K562 (cell line): ENCODE data around the gene PSMC3IP. TPM values are rescaled to one million over a fixed set of nuclear protein-coding genes. Genes with fewer than 3 reads are reported as not detected.

Experiments
- CCNT2 ChIP-seq: IDR thresholded peaks from 2 replicates; pipeline ENCODE4 v1.6.1; 2011; ENCODE audit warnings: borderline replicate concordance, low read depth, mild to moderate bottlenecking, moderate library complexity, mixed read lengths, low read length; ENCODE audit not compliant: insufficient read length; ENCODE audit errors: extremely low read depth
- LARP7 ChIP-seq: fragments of 450-650 bp; IDR thresholded peaks from 2 replicates; pipeline ENCODE4 v1.6.1; 2016
- MLX ChIP-seq, 2 experiments: fragments of 450-650 bp in 1 of 2; sonication (generic) in 1 of 2; formaldehyde crosslinking; conservative IDR thresholded peaks; 2 replicates each; pipeline versions ENCODE4 v1.4.0 to v1.8.1; 2020 to 2022; ENCODE audit warnings: mild to moderate bottlenecking in 1 of 2, missing genetic modification reagents in 1 of 2
- PHB ChIP-seq: fragments of 250-450 bp; sonication (Bioruptor Pico); IDR thresholded peaks from 2 replicates; pipeline ENCODE4 v1.5.0; 2021
- POLR2G ChIP-seq: fragments of 200-400 bp; formaldehyde crosslinking; IDR thresholded peaks from 2 replicates; pipeline ENCODE4 v1.6.1; 2017; ENCODE audit warnings: low read depth, mild to moderate bottlenecking, antibody characterized with exemption, low read length, moderate library complexity
- SAFB2 ChIP-seq: fragments of 200-400 bp; formaldehyde crosslinking; IDR thresholded peaks from 2 replicates; pipeline ENCODE4 v1.6.1; 2018; ENCODE audit warnings: borderline replicate concordance, low read length, low read depth, moderate library complexity; ENCODE audit not compliant: severe bottlenecking
- SMARCA4 ChIP-seq: fragments of 450-650 bp; IDR thresholded peaks from 2 replicates; pipeline ENCODE4 v1.6.1; 2016
- SREBF1 ChIP-seq: fragments of 150-350 bp; IDR thresholded peaks from 2 replicates; pipeline ENCODE4 v1.6.1; 2014; ENCODE audit warnings: antibody characterized with exemption, low read depth, low read length, borderline replicate concordance
- SRF ChIP-seq, 2 experiments: fragments of 250-450, 450-650 bp in 1 of 2; sonication (Bioruptor Pico) in 1 of 2; sonication (generic) in 1 of 2; formaldehyde crosslinking; IDR thresholded peaks; 2 replicates each; pipeline versions ENCODE4 v1.5.0 to v1.5.1; 2020 to 2022; ENCODE audit warnings: mild to moderate bottlenecking in 1 of 2, missing genetic modification reagents in 1 of 2
- ZBTB43 ChIP-seq: sonication (generic); formaldehyde crosslinking; IDR thresholded peaks from 2 replicates; pipeline ENCODE4 v1.8.0; 2023; ENCODE audit warnings: mild to moderate bottlenecking, missing genetic modification reagents
- polyA plus RNA-seq, 8 experiments: library from polyadenylated mRNA; depleted of rRNA in 4 of 8; stranded (reverse) in 5 of 8; unstranded in 3 of 8; fragments of >200 nt; fragmentation: Nextera tagmentation in 2 of 8; fragmentation: Illumina TruSeq in 1 of 8; extraction: Ambion mirVana in 2 of 8; extraction: Trizol in 1 of 8; gene quantifications; 2 replicates each; pipeline versions ENCODE4 v1.2.1 to v1.2.3, GENCODE V29; 2011 to 2014; ENCODE audit warnings: inconsistent platforms in 1 of 8, missing spikeins in 1 of 8
- total RNA-seq, 7 experiments: library from RNA; depleted of rRNA in 6 of 7; stranded (reverse); fragments of >200 nt in 6 of 7; fragmentation: Illumina TruSeq in 2 of 7; extraction: Trizol in 2 of 7; gene quantifications; 2 replicates each; pipeline versions ENCODE4 v1.2.1 to v1.2.3, GENCODE V29; 2011 to 2021; ENCODE audit warnings: low replicate concordance in 1 of 7
- TF ChIP-seq, protein P1 (sequence below), 2 experiments: IDR thresholded peaks in 1 of 2; conservative IDR thresholded peaks in 1 of 2; 2 replicates each; pipeline ENCODE4 v1.6.1; 2016; ENCODE audit warnings: low read depth in 2 of 2, mild to moderate bottlenecking in 1 of 2, missing compliant biosample characterization in 1 of 2, missing genetic modification characterization in 1 of 2, moderate library complexity in 1 of 2
- TF ChIP-seq, protein P2 (sequence below), 2 experiments: fragments of 450-650 bp; formaldehyde crosslinking in 1 of 2; IDR thresholded peaks; 2 replicates each; pipeline versions ENCODE4 v1.4.0 to v1.6.1; 2014 to 2020; ENCODE audit warnings: mild to moderate bottlenecking in 2 of 2, borderline replicate concordance in 1 of 2, low read depth in 1 of 2

PSMC3IP gene
- total and polyA plus RNA-seq, 9 of the 15 experiments (the other 6 are each of a cell fraction or from before 2014, with no cell fraction given): 13.8 to 65.6 (median 32.8) TPM

DNA sequence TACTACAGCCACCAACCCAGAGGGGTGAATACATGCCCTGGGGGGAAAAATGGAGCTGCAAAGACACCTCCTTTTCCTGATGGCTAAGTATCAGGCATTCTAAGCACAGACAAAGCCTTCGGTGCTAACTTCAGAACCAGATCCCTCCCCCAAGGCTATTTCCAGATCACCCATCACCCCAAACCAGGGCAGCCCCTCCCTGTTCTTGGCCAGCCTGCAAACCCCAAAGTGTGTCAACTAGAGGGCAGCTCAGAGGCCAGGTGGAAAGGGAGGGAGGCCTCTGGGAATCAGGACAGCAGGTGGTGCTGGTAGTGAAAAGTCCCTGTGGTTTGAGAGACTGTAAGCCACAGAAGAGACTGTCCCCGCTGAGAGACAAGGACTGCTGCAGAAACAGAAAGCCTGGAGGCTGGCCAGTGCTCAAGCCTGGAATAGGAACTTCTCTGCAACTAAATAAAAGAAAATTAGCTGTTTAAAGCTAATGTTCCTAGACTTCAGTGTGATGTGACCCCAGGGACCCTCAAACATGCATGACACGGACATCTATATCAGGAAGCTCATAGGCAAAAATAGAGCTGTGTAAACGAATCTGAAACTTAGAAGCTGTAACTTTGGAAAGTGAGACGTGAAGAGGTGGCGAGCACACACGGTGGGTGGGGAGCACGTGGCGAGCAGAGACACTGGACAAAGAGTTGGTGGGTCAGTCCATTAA, 41.1 kb upstream of the PSMC3IP start (continued):
- TF ChIP-seq LARP7 (no peak), POLR2G (no peak), ZBTB43 (CRISPR knock-in tag) (no peak), PHB (CRISPR knock-in tag) (no peak), SMARCA4 (no peak), SAFB2 (no peak), SRF (CRISPR knock-in tag; IDR thresholded peaks at IDR 0.05) (0 out of 4 replicates have a peak, but pooled peaks of 1 of the 2 experiments have one; percentile 48), SREBF1 (no peak), CCNT2 (no peak), MLX (CRISPR knock-in tag; conservative IDR thresholded peaks at IDR 0.05) (no peak)
- TF ChIP-seq, protein P1, sequence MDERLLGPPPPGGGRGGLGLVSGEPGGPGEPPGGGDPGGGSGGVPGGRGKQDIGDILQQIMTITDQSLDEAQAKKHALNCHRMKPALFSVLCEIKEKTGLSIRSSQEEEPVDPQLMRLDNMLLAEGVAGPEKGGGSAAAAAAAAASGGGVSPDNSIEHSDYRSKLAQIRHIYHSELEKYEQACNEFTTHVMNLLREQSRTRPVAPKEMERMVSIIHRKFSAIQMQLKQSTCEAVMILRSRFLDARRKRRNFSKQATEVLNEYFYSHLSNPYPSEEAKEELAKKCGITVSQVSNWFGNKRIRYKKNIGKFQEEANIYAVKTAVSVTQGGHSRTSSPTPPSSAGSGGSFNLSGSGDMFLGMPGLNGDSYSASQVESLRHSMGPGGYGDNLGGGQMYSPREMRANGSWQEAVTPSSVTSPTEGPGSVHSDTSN (CRISPR knock-in tag; IDR thresholded peaks at IDR 0.05; ENCODE audit: low read depth): no peak
- TF ChIP-seq, protein P1 (tag; conservative IDR thresholded peaks at IDR 0.05; ENCODE audit: low read depth): no peak
- TF ChIP-seq, protein P2, sequence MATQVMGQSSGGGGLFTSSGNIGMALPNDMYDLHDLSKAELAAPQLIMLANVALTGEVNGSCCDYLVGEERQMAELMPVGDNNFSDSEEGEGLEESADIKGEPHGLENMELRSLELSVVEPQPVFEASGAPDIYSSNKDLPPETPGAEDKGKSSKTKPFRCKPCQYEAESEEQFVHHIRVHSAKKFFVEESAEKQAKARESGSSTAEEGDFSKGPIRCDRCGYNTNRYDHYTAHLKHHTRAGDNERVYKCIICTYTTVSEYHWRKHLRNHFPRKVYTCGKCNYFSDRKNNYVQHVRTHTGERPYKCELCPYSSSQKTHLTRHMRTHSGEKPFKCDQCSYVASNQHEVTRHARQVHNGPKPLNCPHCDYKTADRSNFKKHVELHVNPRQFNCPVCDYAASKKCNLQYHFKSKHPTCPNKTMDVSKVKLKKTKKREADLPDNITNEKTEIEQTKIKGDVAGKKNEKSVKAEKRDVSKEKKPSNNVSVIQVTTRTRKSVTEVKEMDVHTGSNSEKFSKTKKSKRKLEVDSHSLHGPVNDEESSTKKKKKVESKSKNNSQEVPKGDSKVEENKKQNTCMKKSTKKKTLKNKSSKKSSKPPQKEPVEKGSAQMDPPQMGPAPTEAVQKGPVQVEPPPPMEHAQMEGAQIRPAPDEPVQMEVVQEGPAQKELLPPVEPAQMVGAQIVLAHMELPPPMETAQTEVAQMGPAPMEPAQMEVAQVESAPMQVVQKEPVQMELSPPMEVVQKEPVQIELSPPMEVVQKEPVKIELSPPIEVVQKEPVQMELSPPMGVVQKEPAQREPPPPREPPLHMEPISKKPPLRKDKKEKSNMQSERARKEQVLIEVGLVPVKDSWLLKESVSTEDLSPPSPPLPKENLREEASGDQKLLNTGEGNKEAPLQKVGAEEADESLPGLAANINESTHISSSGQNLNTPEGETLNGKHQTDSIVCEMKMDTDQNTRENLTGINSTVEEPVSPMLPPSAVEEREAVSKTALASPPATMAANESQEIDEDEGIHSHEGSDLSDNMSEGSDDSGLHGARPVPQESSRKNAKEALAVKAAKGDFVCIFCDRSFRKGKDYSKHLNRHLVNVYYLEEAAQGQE (IDR thresholded peaks at IDR 0.05; ENCODE audit: borderline replicate concordance): peak; percentile 83; the same call in 1 of the 2 replicates
- TF ChIP-seq, protein P2 (CRISPR knock-in tag; IDR thresholded peaks at IDR 0.05; ENCODE audit: low read depth): no peak
